COLO668 (cell line): ENCODE measurements around the gene GNL3L.
"Not testable (repeated sequence)": the region's sequence is repeated elsewhere in the genome, so short reads cannot be mapped to it uniquely, and the experiment has no call there.

Experiments used
- DNase-seq: peaks from one replicate; lab custom pipeline; 2025; ENCODE audit not compliant: unreplicated experiment; lab: John Stamatoyannopoulos, UW

The GNL3L gene

DNA sequence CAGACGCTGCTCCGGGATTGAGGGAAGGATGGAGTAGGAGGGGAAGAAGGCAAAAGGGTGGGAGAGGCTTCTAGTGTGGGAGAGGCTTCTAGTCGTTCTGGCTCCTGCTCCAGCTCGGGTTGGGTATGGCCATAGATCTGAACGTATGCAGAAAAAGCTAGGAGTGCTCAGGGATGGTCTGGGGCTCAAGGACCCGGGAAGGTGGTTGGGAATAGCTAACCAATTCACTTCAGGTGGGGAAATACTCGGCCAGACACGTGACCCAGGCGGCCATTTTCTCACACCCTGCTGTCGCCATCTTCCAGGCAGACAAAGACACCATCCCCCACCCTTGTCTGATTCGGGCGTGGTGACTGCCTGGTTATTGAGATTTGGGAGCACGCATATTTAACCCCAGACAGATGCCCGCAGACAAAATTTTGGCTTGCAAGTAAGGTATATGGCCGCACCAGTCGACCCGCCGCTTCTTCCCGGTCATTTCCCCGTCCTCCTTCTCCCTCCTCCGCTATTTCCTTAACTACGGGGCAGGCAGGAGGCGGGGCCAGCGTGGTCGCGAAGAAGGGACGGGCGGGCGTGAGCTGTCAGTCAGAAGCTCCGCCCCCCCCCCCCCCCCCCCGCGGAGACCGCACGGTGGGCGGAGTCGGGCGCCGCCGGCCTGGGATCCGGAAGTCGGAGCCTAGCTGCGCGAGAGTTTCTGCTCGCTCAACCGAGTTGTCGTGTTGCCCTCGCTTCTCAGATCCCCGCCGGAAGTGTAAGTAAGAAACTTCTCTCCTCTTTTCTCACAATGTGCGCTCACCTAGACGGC is at the start of gene GNL3L:
Gene GNL3L, plus strand, starts transcription at position 668 of the 805 bp plus-strand sequence. CDS start 2,348 bp downstream, outside the sequence.
- peak; percentile 91 for DNase-seq

DNA sequence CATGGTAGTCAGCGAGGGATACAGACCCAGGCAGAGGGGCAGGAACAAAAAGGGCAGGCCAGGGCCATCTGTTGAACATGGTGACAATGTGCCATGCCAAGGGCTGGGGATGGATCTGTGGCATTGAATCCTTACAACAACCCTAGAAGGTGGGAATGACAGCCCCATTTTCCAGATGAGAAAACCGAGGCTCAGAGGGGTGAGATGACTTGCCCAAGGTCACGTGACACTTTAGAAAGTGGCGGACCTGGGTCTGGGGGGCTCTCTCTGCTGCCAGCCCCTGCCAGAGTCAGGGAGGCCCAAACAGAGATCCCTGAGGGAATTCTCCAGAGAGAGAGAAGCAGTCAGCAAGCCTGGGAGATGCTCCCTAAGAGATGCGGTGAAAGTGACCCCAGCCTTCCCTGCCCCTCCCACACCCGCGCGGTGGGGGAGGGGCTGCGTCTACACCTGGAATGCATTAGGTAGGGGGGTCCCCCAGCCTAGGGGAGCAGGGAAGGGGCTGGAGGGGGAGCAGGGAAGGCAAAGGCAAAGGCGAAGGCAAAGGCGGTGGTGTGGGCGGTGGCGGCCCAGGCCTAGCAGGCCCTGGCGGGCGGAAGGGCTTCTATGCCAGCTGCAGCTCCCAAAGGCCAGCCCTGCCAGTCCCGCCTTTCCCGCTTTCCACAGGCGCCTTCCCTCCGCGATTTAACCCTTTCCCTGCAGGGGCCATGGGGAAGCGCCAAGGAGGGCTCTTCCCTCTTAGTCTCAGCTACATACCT is 47.0 kb upstream of the GNL3L start:
- DNase-seq, result no peak

DNA sequence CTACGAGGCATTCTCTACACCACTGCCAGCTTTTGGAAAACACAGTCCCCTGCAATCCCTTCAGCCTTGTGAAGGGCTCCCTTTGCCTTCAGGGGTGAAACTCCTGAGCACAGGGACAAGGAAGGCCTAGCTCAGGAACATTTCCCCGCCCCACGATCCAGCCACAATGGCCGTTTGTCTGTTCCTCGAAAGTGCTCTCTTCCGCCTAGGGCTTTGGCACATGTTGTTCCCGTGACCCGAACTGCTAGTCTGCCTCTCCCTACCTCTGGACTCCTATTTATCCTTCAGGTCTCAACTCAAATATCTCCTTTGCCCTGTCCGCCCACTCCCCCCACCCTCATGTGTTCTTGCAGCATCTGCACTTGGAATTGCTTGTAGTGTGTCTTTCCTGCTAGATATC is 46.1 kb upstream of the GNL3L start:
- no peak for DNase-seq

GRCh38 chrX:54484666-54485065 is 45.4 kb upstream of the GNL3L start:
- DNase-seq, result no peak

DNA sequence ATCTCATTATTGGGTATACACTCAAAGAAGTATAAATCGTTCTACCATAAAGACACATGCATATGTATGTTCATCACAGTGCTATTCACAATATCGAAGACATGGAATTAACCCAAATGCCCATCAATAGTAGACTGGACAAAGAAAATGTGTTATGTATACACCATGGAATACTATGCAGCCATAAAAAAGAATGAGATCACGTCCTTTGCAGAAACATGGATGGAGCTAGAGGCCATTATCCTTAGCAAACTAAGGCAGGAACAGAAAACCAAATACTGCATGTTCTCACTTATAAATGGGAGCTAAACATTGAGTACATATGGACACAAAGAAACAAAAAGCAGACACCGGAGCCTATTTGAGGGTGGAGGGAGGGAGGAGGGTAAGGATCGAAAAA is 40.2 kb upstream of the GNL3L start:
- DNase-seq, result not testable (repeated sequence)

DNA sequence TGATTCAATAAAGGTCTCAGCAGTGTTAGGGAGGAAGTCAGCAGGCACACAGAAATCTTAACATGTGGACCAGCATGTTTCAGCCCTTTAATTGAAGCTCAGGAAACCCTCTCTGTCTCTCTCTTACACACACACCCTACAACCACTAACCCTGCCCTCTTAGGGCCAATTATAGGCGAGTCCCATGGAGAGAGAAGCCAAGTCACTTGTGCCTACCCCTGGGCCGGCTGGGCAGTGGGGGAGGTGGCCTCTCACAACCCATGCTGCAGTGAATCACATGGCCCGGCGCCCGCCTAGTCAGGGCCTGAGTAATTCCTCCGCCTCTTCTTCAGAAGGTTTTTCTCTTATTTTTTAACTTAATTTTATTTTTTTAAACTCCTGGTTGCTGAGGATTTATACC is 37.7 kb upstream of the GNL3L start:
- DNase-seq, result no peak

DNA sequence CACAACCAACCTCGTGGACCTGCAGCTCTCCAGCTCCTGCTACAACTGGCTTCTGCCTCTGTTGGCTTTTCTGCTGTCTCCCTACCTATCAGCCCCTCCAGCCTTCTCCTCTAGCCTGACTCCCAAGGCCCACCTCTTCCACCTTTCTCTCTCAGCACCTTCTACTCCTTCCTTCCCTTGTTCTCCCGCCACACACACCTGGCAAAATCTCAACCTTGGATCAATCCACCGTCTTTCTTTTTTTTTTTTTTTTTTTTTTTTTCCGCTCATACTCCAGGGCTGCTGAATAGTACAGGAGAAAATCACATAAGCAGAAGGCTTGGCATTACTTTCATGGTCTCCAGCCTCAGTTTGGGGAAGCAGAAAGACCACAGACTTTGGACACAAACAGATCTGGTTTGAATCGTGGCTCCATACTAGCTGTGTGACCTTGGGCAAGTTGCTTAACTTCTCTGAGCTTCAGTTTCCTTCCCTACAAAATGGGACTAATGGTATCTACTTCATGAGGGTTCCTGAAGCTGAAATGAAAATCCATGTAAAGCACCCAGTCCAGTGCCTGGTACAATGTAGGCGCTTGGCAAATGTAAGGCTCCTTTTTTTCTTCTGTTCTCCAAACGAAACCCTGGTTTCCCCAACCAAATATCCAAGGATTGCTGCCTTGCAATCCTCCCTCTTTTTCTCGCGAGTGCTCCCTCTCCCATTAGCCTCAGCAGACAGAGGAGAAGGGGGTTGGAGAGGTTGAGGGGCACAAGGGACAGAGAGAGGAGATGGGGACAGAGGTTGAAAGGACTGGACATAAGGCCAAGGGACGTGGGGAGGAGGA is 35.6 kb upstream of the GNL3L start:
- DNase-seq, result no peak

GRCh38 chrX:54494989-54495813 is 34.8 kb upstream of the GNL3L start:
- peak; percentile 45 for DNase-seq

DNA sequence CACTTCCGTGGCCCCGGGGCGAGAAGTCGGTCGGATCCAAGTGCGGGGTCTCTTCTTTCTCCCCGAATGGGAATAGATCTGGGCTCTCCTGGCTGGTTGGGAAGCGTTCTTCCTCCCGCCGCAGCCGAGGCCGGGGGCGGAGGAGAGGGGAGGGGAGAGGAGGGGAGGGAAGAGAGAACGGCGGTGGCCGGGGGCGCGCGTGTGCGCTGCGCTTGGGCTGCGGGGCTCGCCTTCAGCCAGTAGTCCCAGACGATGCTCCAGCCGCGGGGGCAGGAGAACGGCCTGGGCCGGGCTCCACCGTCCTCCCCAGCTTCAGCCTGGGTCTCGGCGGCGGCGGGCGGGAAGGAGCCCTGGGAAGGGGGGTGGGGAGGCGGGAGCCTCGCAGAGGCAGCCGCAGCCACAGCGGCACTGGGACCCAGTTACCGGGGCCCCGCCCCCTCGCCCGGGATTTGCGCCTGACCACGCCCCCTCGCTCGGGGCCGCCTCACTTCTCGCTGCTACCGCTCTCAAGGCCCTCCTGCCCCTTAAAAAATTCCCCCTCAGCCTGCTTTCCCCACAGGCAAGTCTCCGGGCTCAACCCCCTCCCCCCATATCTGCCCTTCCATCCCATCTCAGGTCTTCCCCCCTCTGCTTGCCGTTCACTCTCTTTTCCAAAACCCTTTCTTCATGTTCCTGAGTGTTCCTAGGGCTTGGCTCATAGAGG is 34.1 kb upstream of the GNL3L start, which contains the start of gene FGD1:
Gene FGD1, minus strand, starts transcription at position 421 of the 703 bp plus-strand sequence. CDS start 802 bp downstream, outside the sequence.
- peak; percentile 76 for DNase-seq

DNA sequence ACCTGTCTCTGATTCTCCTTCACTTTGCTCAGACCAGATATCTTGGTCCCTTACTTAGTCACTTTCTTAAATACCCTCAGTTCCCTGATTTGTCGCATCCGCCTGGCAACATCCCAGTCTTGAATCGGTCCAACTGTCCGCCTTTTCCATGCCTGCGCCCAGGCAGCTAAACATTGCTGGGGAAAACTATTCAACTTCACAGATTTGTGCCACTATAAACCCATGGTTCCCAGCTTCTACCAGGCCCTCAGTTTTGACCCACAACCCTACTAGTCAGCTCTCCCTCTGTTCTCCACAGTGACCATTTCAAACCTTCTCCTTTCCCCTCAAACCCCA is 33.5 kb upstream of the GNL3L start:
- DNase-seq, result no peak

DNA sequence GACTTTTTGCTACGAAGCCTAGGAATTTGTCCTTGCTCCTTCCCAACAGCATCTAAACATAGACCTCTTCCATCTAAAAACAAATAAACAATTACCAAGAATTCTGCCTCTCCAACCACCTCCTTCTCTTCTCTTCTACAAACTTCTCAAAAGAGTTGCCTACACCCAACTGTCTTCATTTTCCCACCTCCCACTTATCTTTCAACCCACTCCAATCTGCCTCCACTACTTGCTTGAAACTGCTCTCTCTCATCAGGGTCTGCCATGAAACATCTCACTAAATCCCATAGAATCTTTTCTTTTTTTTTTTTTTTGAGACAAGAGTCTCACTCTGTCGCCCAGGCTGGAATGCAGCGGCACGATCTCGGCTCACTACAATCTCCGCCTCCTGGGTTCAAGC is 33.1 kb upstream of the GNL3L start:
- no peak for DNase-seq

- DNase-seq, result no peak
Measured at GRCh38 chrX:54509400-54509799, 20.6 kb upstream of the GNL3L start.

- no peak for DNase-seq
Measured at GRCh38 chrX:54529151-54529550, 868 bp upstream of the GNL3L start.

DNA sequence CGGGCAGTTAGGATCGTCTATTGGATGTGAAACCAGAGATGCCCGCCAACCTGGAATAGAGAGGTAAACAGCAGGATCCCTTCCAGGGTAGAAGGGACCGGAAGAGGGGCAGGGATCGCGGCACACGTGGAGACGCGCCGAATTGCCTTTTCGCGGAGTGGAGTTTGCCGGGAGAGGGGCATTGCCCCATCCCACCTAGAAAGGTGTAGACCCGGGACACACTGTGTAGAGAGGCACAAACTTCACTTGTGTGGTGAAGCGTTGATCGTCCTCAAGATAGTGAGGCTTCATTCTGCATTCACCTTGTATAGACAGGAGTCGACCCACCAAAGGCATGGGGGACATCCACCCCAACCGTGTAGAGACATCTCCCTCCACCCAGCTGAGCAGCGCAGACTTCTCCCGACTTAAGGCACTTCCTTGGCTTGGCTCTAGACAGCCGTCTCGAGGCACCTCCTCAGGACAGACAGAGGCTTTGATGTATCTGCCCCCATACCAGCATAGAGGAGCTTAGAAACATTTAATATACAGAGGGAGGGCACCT is 410 bp downstream of the GNL3L start:
- no peak for DNase-seq

- DNase-seq, result no peak
Measured at GRCh38 chrX:54534271-54534670, 4.3 kb downstream of the GNL3L start.

GRCh38 chrX:54540289-54540688 is 10.3 kb downstream of the GNL3L start:
- DNase-seq, result no peak

- DNase-seq, result not testable (repeated sequence)
Measured at GRCh38 chrX:54542239-54542638, 12.2 kb downstream of the GNL3L start.

DNA sequence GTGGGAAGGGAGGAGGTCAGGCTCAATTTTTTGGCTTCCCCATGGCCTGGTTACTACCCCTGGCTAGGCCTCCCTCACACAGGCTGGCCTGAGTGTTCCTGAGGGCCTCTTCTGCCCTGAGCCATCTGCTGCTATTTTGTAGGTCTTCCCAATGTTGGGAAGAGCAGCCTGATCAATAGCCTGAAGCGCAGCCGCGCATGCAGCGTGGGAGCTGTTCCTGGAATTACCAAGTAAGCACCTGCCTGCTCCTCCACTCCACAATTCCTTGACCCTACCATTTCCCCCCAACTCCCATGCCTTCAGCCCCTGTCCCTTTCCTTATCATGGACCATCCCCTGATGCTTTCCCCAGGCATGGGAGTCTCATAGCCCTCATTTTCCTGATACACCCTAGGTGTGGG is 20.8 kb downstream of the GNL3L start:
- DNase-seq, result no peak

- DNase-seq, result no peak
Measured at GRCh38 chrX:54551801-54552200, 21.8 kb downstream of the GNL3L start.

- not testable (repeated sequence) for DNase-seq
Measured at GRCh38 chrX:54555006-54555405, 25.0 kb downstream of the GNL3L start.
